Tongue (tissue), 2 donors: Measurements from ENCODE around the gene NCOA6. TPM values are rescaled to one million over a fixed set of nuclear protein-coding genes. Genes with fewer than 3 reads are reported as not detected.

Source experiments
- DNase-seq: peaks from one replicate; pipeline ENCODE4 v3.0.0-alpha.2; 2015
- total RNA-seq: library from RNA; depleted of rRNA; stranded (reverse); fragments of >200 nt; gene quantifications from one replicate; pipeline ENCODE4 v1.2.3, GENCODE V29; 2014

NCOA6 gene
- total RNA-seq = 11.7 TPM

DNA sequence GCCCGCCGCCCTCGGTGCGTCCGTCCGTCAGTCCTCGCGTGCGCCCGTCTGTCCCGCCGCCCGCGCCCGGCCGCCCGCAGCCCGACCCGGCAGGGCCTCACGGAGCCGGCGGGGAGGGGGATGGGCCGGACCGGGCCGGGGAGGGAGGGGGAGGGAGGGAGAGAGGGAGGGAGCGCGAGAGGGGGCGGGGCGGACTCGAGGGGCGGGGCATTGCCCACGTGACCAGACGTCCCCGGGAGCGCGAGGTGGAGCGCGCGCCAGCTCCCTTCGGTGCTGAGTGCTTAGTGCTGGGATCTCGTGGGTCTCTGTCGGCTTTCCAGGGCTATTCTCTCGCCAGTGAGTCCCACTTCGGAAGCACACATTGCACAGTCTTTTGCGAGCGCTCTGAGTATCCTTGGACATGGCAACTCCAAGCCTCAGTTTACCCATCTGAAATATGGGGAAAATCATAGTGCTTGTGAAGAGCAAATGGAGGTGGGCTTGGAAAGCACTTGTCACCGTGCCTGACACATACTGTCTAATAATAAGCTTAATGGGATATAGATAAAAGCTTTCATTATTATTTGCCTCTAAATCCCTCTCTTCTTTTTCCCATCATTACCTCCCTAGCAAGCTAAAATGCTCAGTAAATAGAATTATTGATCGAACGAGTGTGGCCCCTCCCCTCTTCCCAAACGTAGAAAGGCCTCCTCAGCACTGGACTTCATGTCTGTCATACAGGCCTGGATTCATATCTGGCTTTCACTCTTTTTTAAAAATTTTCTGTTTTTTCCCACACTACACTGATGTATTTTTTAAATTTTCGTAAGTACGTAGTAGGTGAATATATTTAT lies at the start of gene NCOA6:
Gene NCOA6, minus strand, starts transcription at position 122 of the 833 bp plus-strand sequence. CDS start 43,296 bp downstream, outside the sequence.
- peak; percentile 92 for DNase-seq

DNA sequence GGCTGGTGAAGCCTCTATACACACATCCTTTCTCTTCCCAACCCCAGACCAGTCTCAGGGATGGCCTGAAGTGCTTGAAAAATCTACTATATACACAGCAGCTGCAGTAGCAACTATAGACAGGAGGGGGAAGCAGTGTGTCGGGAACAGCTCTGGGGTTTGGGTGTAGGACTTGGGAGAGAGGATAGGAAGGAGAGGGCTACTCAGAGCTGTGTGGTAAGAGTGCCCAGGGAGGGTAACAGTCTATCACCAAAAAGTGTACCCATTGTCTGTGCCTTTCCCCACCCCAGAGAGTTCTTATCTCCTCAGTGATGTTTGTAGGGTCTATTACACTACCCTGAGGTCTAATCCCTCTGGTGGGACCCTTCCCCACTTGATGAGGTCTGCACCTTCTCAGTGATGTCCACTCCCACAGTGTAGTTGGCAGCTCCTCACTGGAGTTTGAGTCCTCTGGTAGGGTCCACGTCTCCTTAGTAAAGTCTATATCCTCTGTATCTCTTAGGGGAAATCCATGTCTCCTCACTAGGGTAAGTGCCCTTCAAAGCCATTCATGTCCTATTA lies 48.7 kb upstream of the NCOA6 start:
- peak; percentile 90 for DNase-seq

DNA sequence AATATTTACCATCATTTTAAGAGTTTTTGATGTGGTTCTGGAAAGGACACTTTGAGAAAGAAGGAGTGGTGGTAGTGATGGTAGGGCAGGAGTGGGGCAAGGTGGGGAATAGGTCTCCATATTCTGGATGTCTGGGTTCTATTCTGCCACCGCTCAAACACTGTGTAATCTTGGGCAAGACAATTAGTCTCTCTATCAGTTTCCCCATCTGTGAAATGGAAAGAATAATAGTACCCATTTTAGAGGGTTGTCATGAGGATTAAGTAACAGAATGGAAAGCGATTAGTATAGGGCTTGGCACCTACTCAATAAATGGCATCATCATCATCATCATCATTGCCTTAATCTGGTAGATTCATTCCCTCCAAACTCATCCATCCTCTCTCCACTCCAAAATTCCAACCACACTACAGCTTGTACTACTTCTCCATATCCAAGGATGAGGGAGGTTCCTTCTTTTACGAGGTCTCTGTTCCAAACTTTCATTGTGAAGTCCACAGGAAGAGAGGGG lies 48.2 kb upstream of the NCOA6 start:
- DNase-seq = no peak

DNA sequence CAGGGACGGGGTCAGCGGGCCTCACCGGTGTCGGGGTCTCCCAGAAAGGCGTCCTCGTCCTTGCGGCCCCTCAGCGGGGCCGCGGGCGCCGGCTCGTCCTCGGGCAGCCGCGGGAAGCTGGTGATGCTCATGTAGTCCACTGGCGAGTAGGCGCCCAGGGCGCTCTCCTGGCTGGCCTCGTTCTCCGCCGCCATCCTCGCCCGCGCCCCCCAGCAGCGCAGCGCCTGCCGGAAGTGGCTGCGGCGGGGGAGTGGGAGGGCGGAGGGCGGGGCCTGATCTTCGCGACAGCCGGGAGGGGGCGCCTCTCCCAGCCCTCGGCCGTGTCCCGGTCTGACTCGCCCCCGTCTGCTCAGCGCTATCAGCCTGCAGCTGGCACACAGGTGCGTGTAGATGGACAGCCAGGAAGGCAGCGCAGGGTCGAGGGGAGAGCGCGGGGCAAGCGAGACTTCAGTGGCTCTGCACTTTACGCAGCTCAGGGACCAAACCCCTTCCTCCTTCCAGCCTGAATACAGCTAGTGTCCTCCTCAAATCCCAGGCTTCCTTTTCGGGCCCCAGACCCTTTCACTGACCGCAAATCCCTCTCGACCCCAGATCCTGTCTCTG lies 47.3 kb upstream of the NCOA6 start, which contains the start of gene GGT7:
Gene GGT7, minus strand, starts transcription at position 235 of the 603 bp plus-strand sequence. Its CDS starts 41 bp downstream, at position 194.
- peak; percentile 85 for DNase-seq

DNA sequence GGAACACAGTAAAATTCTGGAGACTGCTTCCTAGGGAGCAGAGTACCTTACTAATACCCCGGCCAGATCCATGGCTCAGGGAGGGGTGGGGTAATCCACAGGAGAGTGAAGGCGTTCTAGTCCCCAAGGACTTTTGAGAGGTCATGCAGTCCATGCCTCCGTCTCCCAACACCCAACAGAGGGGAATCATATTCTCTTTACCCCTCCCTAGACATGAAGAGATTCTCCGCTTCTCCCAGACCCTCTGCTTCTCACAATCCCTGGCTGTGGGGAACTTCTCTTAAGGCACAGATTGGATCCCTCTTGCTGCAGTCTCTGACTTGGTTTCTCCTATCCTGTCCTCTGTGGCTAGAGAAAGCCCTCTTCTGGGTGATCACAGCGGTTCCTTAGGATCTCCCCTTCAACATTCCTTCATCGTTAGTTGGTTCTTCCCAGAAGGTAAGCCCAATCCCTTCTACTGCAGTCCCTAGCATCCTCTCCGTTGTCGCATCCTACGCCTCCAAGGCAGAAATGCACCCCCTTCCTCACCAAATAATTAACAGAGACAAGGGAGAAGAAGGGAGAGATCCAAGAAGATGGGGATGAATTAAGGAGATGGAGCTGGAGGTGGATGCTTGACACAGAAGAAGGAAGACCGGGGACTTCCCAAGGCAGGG lies 46.6 kb upstream of the NCOA6 start:
- no peak for DNase-seq

DNA sequence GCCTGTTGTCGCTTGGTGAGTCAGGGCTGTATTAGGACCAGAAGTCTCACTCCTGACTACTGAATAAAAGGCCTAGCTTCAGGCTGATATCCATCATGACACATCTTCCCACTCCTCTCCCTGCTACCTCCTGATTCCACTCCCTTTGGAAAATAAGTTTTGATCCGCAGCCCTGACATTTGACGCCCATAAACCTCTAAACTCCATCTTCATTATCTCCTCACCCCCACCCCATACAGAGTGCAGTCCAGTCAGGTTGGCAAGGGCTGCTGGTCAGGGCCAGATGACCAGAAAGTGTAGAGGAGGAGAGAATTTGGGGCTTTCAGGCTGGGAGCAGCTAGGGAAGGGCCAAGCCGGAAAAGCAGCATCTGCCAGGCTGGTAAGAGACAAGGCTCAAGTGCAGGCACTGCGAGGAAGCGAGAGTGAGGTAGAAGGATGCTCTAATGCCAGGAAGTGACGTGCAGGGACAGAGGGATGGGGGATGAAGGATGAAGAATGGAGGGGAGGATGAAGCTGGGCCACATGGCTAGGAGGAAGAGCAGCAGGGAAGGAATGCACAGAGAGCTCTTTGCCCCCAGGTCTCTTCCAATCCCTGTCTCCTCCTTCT lies 46.0 kb upstream of the NCOA6 start:
- no peak for DNase-seq

DNA sequence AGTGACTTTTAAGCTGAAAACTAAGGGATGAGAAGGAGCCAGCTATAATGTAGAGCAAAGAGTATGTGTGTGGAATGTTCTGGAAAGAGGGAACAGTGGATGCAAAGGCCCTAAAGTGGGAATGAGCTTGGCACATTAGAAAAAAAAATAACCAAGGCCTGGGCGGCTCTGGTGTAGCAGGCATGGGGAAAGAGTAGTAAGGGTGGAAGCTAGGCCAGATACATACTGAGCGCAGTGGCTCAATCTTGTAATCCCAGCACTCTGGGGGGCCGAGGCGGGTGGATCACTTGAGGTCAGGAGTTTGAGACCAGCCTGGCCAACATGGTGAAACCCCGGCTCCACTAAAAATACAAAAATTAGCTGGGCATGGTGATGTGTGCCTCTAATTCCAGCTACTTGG lies 38.8 kb upstream of the NCOA6 start:
- DNase-seq = no peak

DNA sequence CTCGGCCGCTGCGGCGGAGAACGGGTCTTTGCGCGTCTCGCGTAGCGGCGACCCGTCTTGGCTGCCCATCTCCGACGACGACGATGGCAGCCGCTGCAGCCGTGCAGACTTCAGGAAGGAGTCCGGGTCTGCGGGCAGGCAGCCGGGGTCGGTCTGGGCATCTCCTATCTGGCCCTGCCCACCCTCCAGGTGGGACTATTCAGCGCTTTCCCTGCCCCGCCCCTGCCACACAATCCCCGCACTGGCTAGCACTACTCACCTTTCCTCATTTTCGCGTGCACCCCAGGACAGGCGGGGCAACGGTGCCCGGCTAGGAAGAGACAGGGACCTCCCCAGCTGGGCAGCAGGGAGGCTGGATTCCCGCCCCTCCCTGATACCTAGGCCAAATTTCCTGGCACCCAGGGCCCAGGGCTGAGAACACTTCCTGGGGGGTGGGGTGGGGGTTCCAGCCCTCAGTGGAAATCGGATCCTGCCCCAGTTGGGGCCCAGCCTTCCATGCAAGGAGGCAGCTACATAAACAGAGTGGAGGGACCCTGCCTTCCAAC lies 38.0 kb upstream of the NCOA6 start:
- no peak for DNase-seq

DNA sequence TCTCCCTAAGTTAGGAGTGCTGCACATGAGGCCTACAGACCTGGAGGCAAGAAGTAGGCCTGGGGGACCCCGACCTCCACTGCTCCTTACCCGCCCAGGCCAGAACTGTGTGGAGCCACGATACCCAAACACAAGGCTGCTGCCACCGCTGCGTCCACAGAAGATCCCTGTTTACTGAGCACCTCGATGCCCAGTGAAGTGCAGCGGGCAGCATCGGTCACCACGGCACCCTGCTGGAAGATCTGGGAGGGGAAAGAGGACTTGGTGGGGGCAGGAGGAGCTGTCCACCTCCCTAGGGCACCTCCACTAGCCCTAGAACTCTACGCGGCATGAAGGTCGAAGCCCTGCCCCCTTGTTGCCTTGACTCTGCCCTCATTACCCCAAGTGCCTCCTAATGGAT lies 37.3 kb upstream of the NCOA6 start:
- no peak for DNase-seq

DNA sequence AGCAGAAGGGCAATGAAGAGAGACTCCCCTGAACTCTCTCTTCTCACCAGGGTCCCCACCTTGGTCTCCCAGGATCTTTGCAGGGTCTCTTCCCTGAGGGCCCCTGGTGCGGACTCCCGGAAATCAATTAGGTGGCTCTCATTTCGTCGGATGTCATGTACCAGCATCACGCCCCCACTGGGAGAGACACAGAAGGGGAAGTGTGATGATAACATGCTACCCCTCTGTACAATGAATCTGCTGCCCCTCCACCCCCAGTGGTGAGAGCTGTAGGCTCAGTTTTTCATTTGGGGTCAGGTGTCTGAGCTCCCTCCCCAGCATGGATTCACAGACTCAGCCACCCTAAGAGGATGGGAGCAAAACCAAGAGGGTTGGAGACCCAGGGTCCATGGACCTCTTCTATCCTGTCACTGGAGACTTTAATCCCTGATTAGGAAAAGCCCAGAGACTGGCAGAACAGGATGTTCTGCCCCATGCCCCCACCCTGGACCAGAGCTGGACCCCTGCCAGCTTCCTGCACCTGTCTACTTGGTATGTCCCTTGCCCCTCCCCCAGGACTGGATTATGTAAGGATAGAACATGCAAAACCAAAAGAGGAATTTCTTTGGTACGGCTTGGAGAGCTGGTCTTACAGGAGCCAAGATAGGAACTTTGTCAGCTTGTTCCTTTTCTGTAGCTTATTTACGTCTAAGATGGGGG lies 36.1 kb upstream of the NCOA6 start:
- DNase-seq = peak; percentile 84

DNA sequence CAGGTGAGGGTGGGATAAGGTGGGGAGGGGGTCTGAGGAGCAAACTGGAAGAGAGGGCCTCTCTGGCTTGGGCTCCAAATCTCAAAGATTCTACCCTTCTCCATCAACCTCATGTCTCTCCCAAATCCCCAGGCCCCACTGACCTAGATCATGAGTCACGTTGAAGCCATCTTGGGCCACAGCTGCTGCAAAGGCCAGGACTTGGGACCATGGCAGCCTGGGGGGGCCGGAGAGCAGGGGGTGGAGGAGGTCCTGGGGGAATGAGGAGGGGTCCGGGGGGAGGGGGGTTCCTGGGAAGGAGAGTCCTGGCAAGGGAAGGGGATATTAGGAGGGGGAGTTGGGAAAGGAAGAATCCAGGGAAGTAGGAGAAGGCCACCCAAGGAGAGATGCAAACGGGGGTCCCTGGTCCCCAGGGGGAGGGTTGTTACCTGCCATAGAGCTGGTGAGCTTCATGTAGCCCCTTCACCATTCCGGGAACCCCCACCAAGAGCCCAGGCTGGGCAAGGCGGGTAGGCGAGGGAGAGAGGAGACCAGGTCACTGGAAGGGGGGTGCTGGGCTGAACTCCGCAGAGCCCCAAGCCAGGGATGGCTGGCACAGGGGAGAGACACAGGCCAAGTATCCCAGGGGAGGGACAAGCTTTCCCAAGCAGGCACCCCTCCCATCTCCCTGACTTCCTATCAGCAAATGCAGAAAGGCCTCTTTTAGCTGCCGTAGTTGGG lies 34.5 kb upstream of the NCOA6 start:
- DNase-seq = no peak

DNA sequence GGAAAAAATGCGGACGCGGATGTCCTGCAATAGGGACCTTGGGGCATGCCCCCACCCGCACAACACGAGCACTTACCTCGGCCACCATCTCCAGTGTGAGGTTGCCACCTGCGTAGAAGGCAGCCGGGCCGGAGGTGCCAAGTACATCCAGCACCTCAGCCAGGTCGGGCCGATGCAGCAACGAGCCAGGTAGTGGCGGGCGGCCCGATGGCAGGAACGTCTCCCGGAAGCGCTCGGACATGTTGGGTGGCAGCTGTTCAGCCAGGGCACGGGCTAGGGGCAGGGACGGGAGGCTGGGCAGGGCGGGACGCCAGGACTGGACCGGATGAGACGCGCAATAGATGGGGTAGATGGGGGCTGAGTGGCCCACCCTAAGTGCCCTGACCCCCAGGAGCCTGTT lies 33.9 kb upstream of the NCOA6 start:
- no peak for DNase-seq

DNA sequence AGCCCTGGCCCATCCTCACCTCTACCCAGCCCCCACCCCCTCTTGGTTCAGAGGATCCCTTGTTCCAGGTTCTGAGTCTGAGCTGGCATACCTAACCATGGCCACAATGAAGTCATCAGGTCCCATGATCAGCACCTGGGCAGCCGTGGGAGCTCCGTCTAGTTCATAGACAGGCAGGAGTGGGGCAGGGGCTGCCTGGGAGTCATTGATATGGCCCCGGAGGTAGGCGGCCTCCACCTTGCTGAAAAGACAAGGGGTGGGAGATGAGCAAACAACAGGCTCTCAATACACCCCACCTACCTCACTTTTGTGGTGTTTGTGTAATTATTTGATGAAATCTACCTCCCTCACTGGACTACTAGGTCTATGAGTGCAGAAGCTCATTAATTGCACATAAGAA lies 26.8 kb upstream of the NCOA6 start:
- DNase-seq = no peak

DNA sequence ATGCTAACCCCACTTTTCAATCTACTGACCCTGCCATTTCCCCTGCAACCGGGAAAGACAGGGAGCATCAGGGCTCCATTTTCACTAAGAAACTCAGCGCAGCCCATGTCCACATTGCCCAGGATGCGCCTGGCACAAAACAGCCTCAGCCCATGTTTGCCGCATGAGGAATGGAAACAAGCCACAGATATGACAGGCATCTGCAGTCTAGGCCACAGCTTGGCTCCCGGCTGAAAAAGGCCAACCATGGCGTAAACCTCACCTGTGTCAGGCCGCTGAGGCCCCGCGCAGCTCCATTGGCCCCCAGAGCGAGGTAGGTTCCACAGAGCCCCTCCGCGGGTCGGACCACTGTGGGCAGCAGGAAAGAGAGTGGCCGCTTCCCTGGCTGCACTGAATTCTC lies 25.5 kb upstream of the NCOA6 start:
- DNase-seq = no peak

DNA sequence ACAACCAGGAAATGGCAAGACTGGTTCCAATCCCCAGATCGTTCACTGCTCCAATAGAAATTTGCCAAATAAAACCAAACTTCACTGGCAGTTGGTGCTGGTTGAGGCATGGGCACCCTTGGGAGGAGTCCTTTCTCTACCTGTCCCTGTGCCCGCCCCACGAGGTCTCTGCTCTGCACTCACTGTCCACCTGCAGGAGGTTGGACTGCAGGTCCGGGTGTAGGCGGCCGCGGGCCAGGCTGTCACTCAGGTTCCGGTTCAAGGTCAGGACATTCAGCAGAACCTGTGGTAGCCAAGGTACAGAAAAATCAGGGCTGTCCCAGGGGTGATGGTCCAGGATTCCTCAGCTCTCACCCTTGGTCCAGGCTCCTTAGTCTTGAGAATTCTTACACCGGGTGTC lies 24.3 kb upstream of the NCOA6 start:
- no peak for DNase-seq

DNA sequence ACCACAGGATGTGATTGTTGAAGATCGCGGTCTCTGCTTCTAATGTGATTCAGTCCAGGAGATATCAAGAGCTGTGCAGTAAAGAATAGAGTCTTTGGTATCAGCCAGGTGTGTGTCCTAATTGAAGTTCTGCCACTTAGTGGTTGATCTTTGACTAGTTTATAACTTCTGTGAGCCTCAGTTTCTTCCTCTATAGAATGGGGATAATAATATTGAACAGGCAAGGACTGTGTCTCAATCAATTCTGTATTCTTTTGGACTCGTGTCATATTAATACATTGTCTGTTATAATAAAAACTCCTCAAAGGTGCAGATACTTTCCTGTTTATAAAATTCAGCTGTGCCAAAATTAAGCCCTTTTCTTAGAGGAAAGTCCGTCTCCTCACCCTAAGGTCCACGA lies 23.1 kb upstream of the NCOA6 start:
- DNase-seq = no peak

DNA sequence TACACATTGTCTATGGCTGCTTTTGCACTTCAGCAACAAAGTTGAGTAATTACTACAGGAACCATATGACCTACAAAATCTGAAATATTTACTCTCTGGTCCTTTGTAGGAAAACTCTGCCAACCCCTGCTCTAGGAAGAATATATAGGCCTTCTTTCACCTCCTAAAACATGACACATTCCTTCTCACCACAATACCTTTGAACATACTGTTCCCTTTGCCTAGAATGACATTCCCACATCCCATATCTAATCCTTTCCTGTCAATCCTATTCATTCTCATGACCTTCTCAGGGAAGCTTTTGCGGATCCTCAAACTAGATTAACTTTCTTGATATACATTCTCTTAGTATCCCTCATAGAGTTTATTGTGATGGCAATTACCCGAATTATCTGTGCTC lies 18.0 kb upstream of the NCOA6 start:
- no peak for DNase-seq

DNA sequence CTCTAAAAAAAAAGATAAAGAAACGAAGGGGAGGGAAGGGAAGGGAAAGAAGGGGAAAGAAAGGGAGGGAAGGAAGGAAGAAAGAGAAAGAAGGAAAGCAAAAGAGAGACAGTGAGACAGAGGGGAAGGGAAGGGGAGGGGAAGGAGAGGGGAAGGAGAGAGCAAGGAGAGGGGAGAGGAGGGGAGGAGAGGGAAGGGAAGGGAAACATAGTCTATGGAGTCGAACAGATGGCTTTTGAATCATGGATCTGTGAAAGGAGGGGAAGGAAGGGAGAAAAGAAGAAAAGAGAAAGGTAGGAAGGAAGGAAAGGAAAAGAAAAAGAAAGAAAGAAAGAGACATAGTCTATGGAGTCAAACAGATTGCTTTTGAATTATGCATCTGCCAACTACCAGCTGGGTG lies 16.7 kb upstream of the NCOA6 start:
- DNase-seq = no peak

DNA sequence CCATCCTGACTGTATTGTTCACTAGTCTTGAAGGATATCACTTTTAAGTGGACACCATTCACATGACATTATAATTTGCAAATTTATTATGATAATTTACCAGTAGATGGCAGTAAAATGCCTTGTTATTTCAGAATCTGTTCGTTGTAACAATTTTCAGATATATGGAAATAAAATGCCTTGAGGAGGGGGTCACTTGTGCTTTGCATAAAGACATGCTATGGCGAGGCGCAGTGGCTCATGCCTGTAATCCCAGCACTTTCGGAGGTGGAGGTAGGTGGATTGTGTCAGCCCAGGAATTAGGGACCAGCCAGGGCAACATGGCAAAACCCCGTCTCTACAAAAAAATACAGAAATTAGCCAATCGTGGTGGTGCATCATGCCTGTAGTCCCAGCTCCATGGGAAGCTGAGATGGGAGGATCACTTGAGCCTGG lies 9.0 kb upstream of the NCOA6 start:
- peak; percentile 56 for DNase-seq

DNA sequence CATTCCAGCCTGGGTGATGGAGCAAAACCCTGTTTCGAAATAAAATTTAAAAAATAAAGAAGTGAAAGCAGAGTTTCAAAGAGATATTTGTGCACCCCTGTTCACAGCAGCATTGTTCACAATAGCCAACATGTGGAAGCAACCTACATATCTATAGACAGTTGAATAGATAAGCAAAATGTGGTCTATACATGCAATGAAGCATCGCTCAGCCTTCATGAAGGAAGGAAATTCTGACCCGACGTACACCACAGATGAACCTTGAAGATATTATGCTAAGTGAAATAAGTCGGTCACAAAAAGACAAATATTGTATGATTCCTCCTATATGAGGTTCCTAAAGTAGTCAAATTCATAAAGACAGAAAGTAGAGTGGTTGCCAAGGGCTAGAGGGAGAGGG lies 6.5 kb upstream of the NCOA6 start:
- DNase-seq = no peak

DNA sequence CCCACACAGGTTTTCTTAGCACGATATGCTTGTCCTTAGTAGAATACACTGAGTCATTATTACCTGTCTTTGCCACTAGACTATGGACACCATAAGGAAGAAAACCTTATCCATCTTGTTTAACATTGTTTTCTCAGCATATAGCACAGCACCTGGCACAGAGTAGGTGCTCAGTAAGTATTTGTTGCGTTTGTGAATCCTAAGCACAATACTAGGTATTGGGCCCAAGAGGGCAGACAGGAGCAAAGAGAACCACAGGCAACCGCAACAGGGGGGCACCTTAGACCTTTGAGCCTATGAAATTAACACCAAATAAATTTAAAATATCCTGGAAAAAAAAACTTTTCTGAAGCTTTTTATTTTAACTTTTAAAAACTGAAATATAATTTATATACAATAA lies 3.7 kb upstream of the NCOA6 start:
- no peak for DNase-seq
